HepG2 (cell line): Measurements from ENCODE around the gene FBXO11. TPM values are rescaled to one million over a fixed set of nuclear protein-coding genes. Genes with fewer than 3 reads are reported as not detected.

Source experiments
- ATAC-seq: fragments of 200-7000 bp; cut with Tn5 transposase; 3 replicates; pipeline ENCODE4 v1.9.1; 2020; ENCODE audit warnings: mild to moderate bottlenecking, moderate library complexity
- BruUV-seq: library from RNA; stranded (reverse); fragments of 400-500 nt; replicated peaks from 2 replicates; lab custom pipeline; 2021; lab: Mats Ljungman, UMichigan
- CTCF ChIA-PET: fragments of 300-600 bp; formaldehyde crosslinking; extraction: SDS; loops from one replicate; lab custom pipeline; 2021; ENCODE audit warnings: low total read pairs, inconsistent platforms, low intra/inter-chr PET ratio; lab: Yijun Ruan, JAX
- POLR2A ChIA-PET: fragments of 350-600 bp; sonication (Branson Sonifier 250); formaldehyde crosslinking; loops from one replicate; lab custom pipeline; 2020; ENCODE audit warnings: antibody characterized with exemption, inconsistent platforms; lab: Yijun Ruan, JAX
- DNase-seq: peaks from one replicate; pipeline ENCODE4 v3.0.0-alpha.2; 2015; ENCODE audit warnings: low spot score
- FAIRE-seq: peaks from 3 replicates; lab custom pipeline; 2011; peaks lifted over from hg19 to GRCh38; lab: Jason Lieb, UNC
- H2AFZ ChIP-seq: one replicate; pipeline ENCODE4 v1.6.1; 2011; ENCODE audit warnings: low read length, inconsistent platforms
- H3K27ac ChIP-seq: fragments of 300-600 bp; 3 replicates; pipeline ENCODE4 v1.8.0; 2011; ENCODE audit warnings: mixed run types, mild to moderate bottlenecking, mixed read lengths, low read length, inconsistent platforms; ENCODE audit not compliant: insufficient read depth; ENCODE audit errors: extremely low read length
- H3K27me3 ChIP-seq, 2 experiments: fragments of 200-600 bp in 1 of 2; 2 replicates in 1 of 2; 3 replicates in 1 of 2; pipeline versions ENCODE4 v1.6.0 to v1.8.0; 2011; ENCODE audit warnings: low read length in 2 of 2, mild to moderate bottlenecking in 2 of 2, moderate library complexity in 2 of 2, inconsistent platforms in 1 of 2; ENCODE audit not compliant: insufficient read depth in 2 of 2, control insufficient read depth in 1 of 2
- H3K36me3 ChIP-seq, 2 experiments: fragments of 200-600 bp in 1 of 2; replicated peaks in 1 of 2; 2 replicates in 1 of 2; 3 replicates in 1 of 2; pipeline versions ENCODE4 v1.5.1 to v1.8.0; 2011; ENCODE audit warnings: low read length in 2 of 2, inconsistent platforms in 1 of 2; ENCODE audit not compliant: insufficient read depth in 2 of 2, control insufficient read depth in 1 of 2
- H3K4me1 ChIP-seq: 2 replicates; pipeline ENCODE4 v1.5.1; 2012; ENCODE audit warnings: low read length, inconsistent platforms; ENCODE audit not compliant: insufficient read depth
- H3K4me2 ChIP-seq: 2 replicates; pipeline ENCODE4 v1.6.0; 2011; ENCODE audit warnings: low read depth, low read length, inconsistent platforms
- H3K4me3 ChIP-seq, 3 experiments: fragments of 200-600 bp in 1 of 3; sonication (generic), shearing (Covaris generic) in 1 of 3; replicated peaks in 1 of 3; 2 replicates each; pipeline ENCODE4 v1.5.1; 2011 to 2016; ENCODE audit warnings: low read length in 3 of 3, inconsistent platforms in 2 of 3, low read depth in 2 of 3, mild to moderate bottlenecking in 2 of 3, control low read depth in 1 of 3, mixed read lengths in 1 of 3; ENCODE audit not compliant: insufficient read depth in 1 of 3
- H3K79me2 ChIP-seq: one replicate; pipeline ENCODE4 v1.6.1; 2011; ENCODE audit warnings: low read length, inconsistent platforms; ENCODE audit not compliant: insufficient read depth
- H3K9ac ChIP-seq: 2 replicates; pipeline ENCODE4 v1.6.0; 2011; ENCODE audit warnings: mild to moderate bottlenecking, low read depth, low read length, inconsistent platforms; ENCODE audit not compliant: insufficient read depth
- H3K9me3 ChIP-seq: 2 replicates; pipeline ENCODE4 v1.5.1; 2012; ENCODE audit warnings: mild to moderate bottlenecking, low read length
- H4K20me1 ChIP-seq: 2 replicates; pipeline ENCODE4 v1.6.0; 2011; ENCODE audit warnings: inconsistent platforms, mild to moderate bottlenecking, low read length, moderate library complexity; ENCODE audit not compliant: insufficient read depth
- ATM ChIP-seq: fragments of 450-650 bp; IDR thresholded peaks from 2 replicates; pipeline ENCODE4 v1.7.1; 2017; ENCODE audit warnings: mild to moderate bottlenecking, borderline replicate concordance
- BCL6 ChIP-seq: IDR thresholded peaks from 2 replicates; pipeline ENCODE4 v1.6.1; 2016; ENCODE audit warnings: missing genetic modification reagents, missing compliant biosample characterization
- EED ChIP-seq: sonication (generic); formaldehyde crosslinking; IDR thresholded peaks from 2 replicates; pipeline ENCODE4 v1.5.0; 2020; ENCODE audit warnings: mild to moderate bottlenecking, missing genetic modification reagents
- ERF ChIP-seq: IDR thresholded peaks from 2 replicates; pipeline ENCODE4 v1.6.1; 2018; ENCODE audit warnings: missing biosample characterization, missing genetic modification reagents
- HNF4G ChIP-seq, 2 experiments: sonication (generic) in 1 of 2; formaldehyde crosslinking in 1 of 2; IDR thresholded peaks; 2 replicates each; pipeline versions ENCODE4 v1.4.0 to v1.6.1; 2011 to 2020; ENCODE audit warnings: borderline replicate concordance in 2 of 2, low read depth in 2 of 2, mild to moderate bottlenecking in 2 of 2, low read length in 1 of 2, missing genetic modification reagents in 1 of 2, moderate library complexity in 1 of 2
- NFKBIZ ChIP-seq: IDR thresholded peaks from 2 replicates; pipeline ENCODE4 v1.6.1; 2018; ENCODE audit warnings: missing genetic modification reagents, missing compliant biosample characterization
- NONO ChIP-seq, 2 experiments: fragments of 450-650 bp in 1 of 2; sonication (generic) in 1 of 2; formaldehyde crosslinking in 1 of 2; IDR thresholded peaks in 1 of 2; conservative IDR thresholded peaks in 1 of 2; 2 replicates each; pipeline versions ENCODE4 v1.6.1 to v1.8.0; 2017 to 2022; ENCODE audit warnings: mild to moderate bottlenecking in 1 of 2, missing genetic modification reagents in 1 of 2, moderate library complexity in 1 of 2
- POLR2G ChIP-seq: fragments of 200-400 bp; formaldehyde crosslinking; IDR thresholded peaks from 2 replicates; pipeline ENCODE4 v1.6.1; 2018; ENCODE audit warnings: mild to moderate bottlenecking, low read depth, low read length, moderate library complexity
- RBM22 ChIP-seq: fragments of 200-400 bp; formaldehyde crosslinking; optimal IDR thresholded peaks from 2 replicates; pipeline ENCODE3; 2017; ENCODE audit warnings: mild to moderate bottlenecking, low read length, moderate library complexity
- SMAD9 ChIP-seq: sonication (generic); formaldehyde crosslinking; IDR thresholded peaks from 2 replicates; pipeline ENCODE4 v1.5.1; 2020; ENCODE audit warnings: mild to moderate bottlenecking, missing genetic modification reagents
- ZFP90 ChIP-seq: sonication (generic); formaldehyde crosslinking; IDR thresholded peaks from 2 replicates; pipeline ENCODE4 v1.8.0; 2022; ENCODE audit warnings: missing genetic modification reagents, mild to moderate bottlenecking, inconsistent platforms, borderline replicate concordance
- ZNF431 ChIP-seq: sonication (generic); formaldehyde crosslinking; IDR thresholded peaks from 2 replicates; pipeline ENCODE4 v1.9.0; 2022; ENCODE audit warnings: missing genetic modification reagents, low read depth, mild to moderate bottlenecking, borderline replicate concordance
- ZNF546 ChIP-seq: sonication (generic); formaldehyde crosslinking; conservative IDR thresholded peaks from 2 replicates; pipeline ENCODE4 v1.8.1; 2023; ENCODE audit warnings: mild to moderate bottlenecking, missing genetic modification reagents
- ZNF703 ChIP-seq: sonication (generic); formaldehyde crosslinking; IDR thresholded peaks from 2 replicates; pipeline ENCODE4 v1.5.1; 2020; ENCODE audit warnings: missing genetic modification reagents, mild to moderate bottlenecking, moderate library complexity, borderline replicate concordance
- ZNF883 ChIP-seq: sonication (generic); formaldehyde crosslinking; IDR thresholded peaks from 2 replicates; pipeline ENCODE4 v1.5.1; 2020; ENCODE audit warnings: mild to moderate bottlenecking, missing genetic modification reagents; ENCODE audit errors: not compliant biosample characterization
- WGBS: methylation state at CpG from one replicate; pipeline ENCODE4 v1.1.6; 2017; ENCODE audit warnings: low lambda C conversion rate; 5-methylcytosine and 5-hydroxymethylcytosine counted together
- in situ Hi-C: cut with HindIII; loops from 2 replicates; pipeline ENCODE4 v1.10.0; 2017; ENCODE audit warnings: low pct_unique_long_range_greater_than_20kb; ENCODE audit not compliant: extremely low pct_ligation_motif_present
- intact Hi-C: fragments of 100-400 bp; cut with micrococcal nuclease; formaldehyde crosslinking; loops from one replicate; pipeline ENCODE4 v1.10.0; 2022; ENCODE audit not compliant: unreplicated experiment
- polyA plus RNA-seq, 8 experiments: library from polyadenylated mRNA; depleted of rRNA in 3 of 8; stranded (reverse) in 7 of 8; unstranded in 1 of 8; fragments of >200 nt; fragmentation: Illumina TruSeq in 4 of 8; extraction: Trizol in 4 of 8; gene quantifications; 2 replicates each; pipeline versions ENCODE4 v1.2.1 to v1.2.3, GENCODE V29; 2011 to 2016; ENCODE audit warnings: low read depth in 4 of 8, missing spikeins in 1 of 8, mixed read lengths in 1 of 8; ENCODE audit not compliant: insufficient read depth in 1 of 8
- total RNA-seq, 5 experiments: library from RNA; depleted of rRNA; stranded (reverse); fragments of >200 nt; fragmentation: Illumina TruSeq; extraction: Trizol; gene quantifications; 2 replicates each; pipeline ENCODE4 v1.2.3, GENCODE V29; 2016; ENCODE audit warnings: low read depth in 1 of 5
- TF ChIP-seq, protein P1 (sequence below): sonication (generic); formaldehyde crosslinking; IDR thresholded peaks from 2 replicates; pipeline ENCODE4 v1.4.0; 2020; ENCODE audit warnings: missing genetic modification reagents
- TF ChIP-seq, protein P2 (sequence below): IDR thresholded peaks from 2 replicates; pipeline ENCODE4 v1.6.1; 2016
- TF ChIP-seq, protein P3 (sequence below): sonication (generic); formaldehyde crosslinking; IDR thresholded peaks from 2 replicates; pipeline ENCODE4 v1.4.0; 2020; ENCODE audit warnings: missing genetic modification reagents

FBXO11 gene
- total and polyA plus RNA-seq, 2 of the 13 experiments (the other 11 are each of a cell fraction or from before 2014, with no cell fraction given) = 27.9 to 47.6 TPM

DNA sequence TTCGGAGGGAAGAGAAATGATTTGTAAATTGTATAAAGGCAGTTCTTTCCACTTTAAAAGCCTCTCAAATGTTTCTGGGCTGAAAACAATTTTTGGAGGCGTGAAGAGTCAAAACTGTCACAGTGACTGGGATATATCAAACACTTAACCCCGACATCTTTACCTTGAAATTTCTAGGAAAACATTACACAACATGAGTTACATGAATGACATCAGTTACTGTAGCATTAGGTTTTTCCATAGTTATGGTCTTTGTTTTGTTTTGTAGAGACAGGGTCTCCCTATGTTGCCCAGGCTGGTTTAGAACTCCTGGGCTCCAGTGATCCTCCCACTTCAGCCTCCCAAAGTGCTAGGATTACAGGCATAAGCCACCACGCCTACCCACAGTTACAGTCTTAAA is 97.7 kb downstream of the FBXO11 start:
- Histone ChIP-seq H3K79me2 (no peaks in the 10 kb centered on the region), H3K4me2 (no peak overlapping the region), H3K4me3 (no peak overlapping the region), H3K4me1 (no peaks in the 10 kb centered on the region), H4K20me1 (no peaks in the 10 kb centered on the region; the same call in 1 of the 2 replicates), H3K27me3 (no peaks in the 10 kb centered on the region), H3K9me3 (no peaks in the 10 kb centered on the region), H3K9ac (no peak overlapping the region), H2AFZ (no peak overlapping the region), H3K36me3 (peaks cover 22 to 72% of the 10 kb centered on the region in 2 experiments), H3K27ac (no peak overlapping the region)
- CTCF ChIA-PET = no interaction called here
- in situ Hi-C loops = no loop called here
- ATAC-seq = no peak
- POLR2A ChIA-PET = no interaction called here
- TSS peak; percentile 7 for BruUV-seq
- intact Hi-C loops = no loop called here
- FAIRE-seq = no peak
- no peak for DNase-seq
- WGBS = 96% methylated on average over 4 of the region's 4 CpGs
- TF ChIP-seq NFKBIZ (CRISPR knock-in tag) (no peak), EED (no peak), NONO (IDR thresholded peaks at IDR 0.05) (no peak), NONO (CRISPR knock-in tag; conservative IDR thresholded peaks at IDR 0.05) (no peak), BCL6 (CRISPR knock-in tag) (peak; percentile 77), HNF4G (IDR thresholded peaks at IDR 0.05; ENCODE audit: borderline replicate concordance, low read depth, low read length) (no peak), HNF4G (CRISPR knock-in tag; IDR thresholded peaks at IDR 0.05; ENCODE audit: borderline replicate concordance, low read depth) (no peak), ZNF883 (CRISPR knock-in tag) (no peak), ZFP90 (CRISPR knock-in tag) (no peak), ATM (no peak), POLR2G (peak; percentile 38; the same call in 1 of the 2 replicates), ZNF703 (CRISPR knock-in tag) (no peak), RBM22 (peak; percentile 39), ZNF431 (CRISPR knock-in tag) (no peak), SMAD9 (CRISPR knock-in tag) (no peak), ERF (CRISPR knock-in tag) (no peak), ZNF546 (CRISPR knock-in tag) (no peak)
- TF ChIP-seq, protein P1, sequence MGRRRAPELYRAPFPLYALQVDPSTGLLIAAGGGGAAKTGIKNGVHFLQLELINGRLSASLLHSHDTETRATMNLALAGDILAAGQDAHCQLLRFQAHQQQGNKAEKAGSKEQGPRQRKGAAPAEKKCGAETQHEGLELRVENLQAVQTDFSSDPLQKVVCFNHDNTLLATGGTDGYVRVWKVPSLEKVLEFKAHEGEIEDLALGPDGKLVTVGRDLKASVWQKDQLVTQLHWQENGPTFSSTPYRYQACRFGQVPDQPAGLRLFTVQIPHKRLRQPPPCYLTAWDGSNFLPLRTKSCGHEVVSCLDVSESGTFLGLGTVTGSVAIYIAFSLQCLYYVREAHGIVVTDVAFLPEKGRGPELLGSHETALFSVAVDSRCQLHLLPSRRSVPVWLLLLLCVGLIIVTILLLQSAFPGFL (CRISPR knock-in tag) = no peak
- TF ChIP-seq, protein P2, sequence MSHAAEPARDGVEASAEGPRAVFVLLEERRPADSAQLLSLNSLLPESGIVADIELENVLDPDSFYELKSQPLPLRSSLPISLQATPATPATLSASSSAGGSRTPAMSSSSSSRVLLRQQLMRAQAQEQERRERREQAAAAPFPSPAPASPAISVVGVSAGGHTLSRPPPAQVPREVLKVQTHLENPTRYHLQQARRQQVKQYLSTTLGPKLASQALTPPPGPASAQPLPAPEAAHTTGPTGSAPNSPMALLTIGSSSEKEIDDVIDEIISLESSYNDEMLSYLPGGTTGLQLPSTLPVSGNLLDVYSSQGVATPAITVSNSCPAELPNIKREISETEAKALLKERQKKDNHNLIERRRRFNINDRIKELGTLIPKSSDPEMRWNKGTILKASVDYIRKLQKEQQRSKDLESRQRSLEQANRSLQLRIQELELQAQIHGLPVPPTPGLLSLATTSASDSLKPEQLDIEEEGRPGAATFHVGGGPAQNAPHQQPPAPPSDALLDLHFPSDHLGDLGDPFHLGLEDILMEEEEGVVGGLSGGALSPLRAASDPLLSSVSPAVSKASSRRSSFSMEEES (CRISPR knock-in tag) = no peak
- TF ChIP-seq, protein P3, sequence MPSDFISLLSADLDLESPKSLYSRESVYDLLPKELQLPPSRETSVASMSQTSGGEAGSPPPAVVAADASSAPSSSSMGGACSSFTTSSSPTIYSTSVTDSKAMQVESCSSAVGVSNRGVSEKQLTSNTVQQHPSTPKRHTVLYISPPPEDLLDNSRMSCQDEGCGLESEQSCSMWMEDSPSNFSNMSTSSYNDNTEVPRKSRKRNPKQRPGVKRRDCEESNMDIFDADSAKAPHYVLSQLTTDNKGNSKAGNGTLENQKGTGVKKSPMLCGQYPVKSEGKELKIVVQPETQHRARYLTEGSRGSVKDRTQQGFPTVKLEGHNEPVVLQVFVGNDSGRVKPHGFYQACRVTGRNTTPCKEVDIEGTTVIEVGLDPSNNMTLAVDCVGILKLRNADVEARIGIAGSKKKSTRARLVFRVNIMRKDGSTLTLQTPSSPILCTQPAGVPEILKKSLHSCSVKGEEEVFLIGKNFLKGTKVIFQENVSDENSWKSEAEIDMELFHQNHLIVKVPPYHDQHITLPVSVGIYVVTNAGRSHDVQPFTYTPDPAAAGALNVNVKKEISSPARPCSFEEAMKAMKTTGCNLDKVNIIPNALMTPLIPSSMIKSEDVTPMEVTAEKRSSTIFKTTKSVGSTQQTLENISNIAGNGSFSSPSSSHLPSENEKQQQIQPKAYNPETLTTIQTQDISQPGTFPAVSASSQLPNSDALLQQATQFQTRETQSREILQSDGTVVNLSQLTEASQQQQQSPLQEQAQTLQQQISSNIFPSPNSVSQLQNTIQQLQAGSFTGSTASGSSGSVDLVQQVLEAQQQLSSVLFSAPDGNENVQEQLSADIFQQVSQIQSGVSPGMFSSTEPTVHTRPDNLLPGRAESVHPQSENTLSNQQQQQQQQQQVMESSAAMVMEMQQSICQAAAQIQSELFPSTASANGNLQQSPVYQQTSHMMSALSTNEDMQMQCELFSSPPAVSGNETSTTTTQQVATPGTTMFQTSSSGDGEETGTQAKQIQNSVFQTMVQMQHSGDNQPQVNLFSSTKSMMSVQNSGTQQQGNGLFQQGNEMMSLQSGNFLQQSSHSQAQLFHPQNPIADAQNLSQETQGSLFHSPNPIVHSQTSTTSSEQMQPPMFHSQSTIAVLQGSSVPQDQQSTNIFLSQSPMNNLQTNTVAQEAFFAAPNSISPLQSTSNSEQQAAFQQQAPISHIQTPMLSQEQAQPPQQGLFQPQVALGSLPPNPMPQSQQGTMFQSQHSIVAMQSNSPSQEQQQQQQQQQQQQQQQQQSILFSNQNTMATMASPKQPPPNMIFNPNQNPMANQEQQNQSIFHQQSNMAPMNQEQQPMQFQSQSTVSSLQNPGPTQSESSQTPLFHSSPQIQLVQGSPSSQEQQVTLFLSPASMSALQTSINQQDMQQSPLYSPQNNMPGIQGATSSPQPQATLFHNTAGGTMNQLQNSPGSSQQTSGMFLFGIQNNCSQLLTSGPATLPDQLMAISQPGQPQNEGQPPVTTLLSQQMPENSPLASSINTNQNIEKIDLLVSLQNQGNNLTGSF (CRISPR knock-in tag) = no peak
